Measurements from ENCODE around the gene CENPO.

- TF ChIP-seq CTCF (IDR thresholded peaks at IDR 0.05) (no peak), POLR2AphosphoS2 (conservative IDR thresholded peaks at IDR 0.05; ENCODE audit: low read length) (peak; percentile 66), ESRRA (IDR thresholded peaks at IDR 0.05; ENCODE audit: borderline replicate concordance, low read length) (no peak), EHMT2 (IDR thresholded peaks at IDR 0.05; ENCODE audit: low read depth) (no peak), KDM1A (IDR thresholded peaks at IDR 0.05; ENCODE audit: low read depth) (no peak), HEYL (CRISPR knock-in tag; IDR thresholded peaks at IDR 0.05) (no peak)
- TF ChIP-seq, protein P1, sequence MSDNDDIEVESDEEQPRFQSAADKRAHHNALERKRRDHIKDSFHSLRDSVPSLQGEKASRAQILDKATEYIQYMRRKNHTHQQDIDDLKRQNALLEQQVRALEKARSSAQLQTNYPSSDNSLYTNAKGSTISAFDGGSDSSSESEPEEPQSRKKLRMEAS (IDR thresholded peaks at IDR 0.05) = no peak
These were observed 29.0 kb downstream of the CENPO start for GRCh38 chr2:24822049-24822706.
